NCI-H526 (cell line): ENCODE data around the gene ECM2.
"Not testable (repeated sequence)": the region's sequence is repeated elsewhere in the genome, so short reads cannot be mapped to it uniquely, and the experiment has no call there.

Experiments
- DNase-seq, 2 experiments: peaks; one replicate each; lab custom pipeline; 2025; lab: John Stamatoyannopoulos, UW

Gene ECM2

GRCh38 chr9:92535940-92536850 is at the start of gene ECM2:
TSS of gene ECM2 (minus strand) at chr9:92535990. CDS start at chr9:92522866, 13,124 bp downstream.
- DNase-seq = no peak

- no peak for DNase-seq
These were observed 40.4 kb upstream of the ECM2 start for GRCh38 chr9:92576175-92576574.

GRCh38 chr9:92573612-92574011 is 37.8 kb upstream of the ECM2 start:
- DNase-seq = not testable (repeated sequence)

GRCh38 chr9:92571871-92572270 is 36.1 kb upstream of the ECM2 start:
- not testable (repeated sequence) for DNase-seq

GRCh38 chr9:92564982-92565381 is 29.2 kb upstream of the ECM2 start:
- no peak for DNase-seq

- DNase-seq = no peak
These were observed 28.7 kb upstream of the ECM2 start for GRCh38 chr9:92564504-92564903.

- DNase-seq = no peak
These were observed 27.6 kb upstream of the ECM2 start for GRCh38 chr9:92563116-92564100.

- no peak for DNase-seq
These were observed 26.7 kb upstream of the ECM2 start for GRCh38 chr9:92562461-92562967.

- DNase-seq = no peak
These were observed 25.9 kb upstream of the ECM2 start for GRCh38 chr9:92561374-92562330.

- no peak for DNase-seq
These were observed 23.0 kb upstream of the ECM2 start for GRCh38 chr9:92558612-92559374.

GRCh38 chr9:92550765-92551164 is 15.0 kb upstream of the ECM2 start:
- no peak for DNase-seq

GRCh38 chr9:92547356-92547755 is 11.6 kb upstream of the ECM2 start:
- DNase-seq = no peak

GRCh38 chr9:92545002-92545510 is 9.3 kb upstream of the ECM2 start:
- DNase-seq = no peak

- DNase-seq = no peak
These were observed 8.2 kb upstream of the ECM2 start for GRCh38 chr9:92543972-92544371.

- no peak for DNase-seq
These were observed 2.8 kb upstream of the ECM2 start for GRCh38 chr9:92538541-92538940.

GRCh38 chr9:92534674-92535073 is 1.1 kb downstream of the ECM2 start:
- DNase-seq = no peak

- no peak for DNase-seq
These were observed 1.6 kb downstream of the ECM2 start for GRCh38 chr9:92534204-92534603.

GRCh38 chr9:92530893-92531292 is 4.9 kb downstream of the ECM2 start:
- no peak for DNase-seq

- no peak for DNase-seq
These were observed 6.7 kb downstream of the ECM2 start for GRCh38 chr9:92529124-92529523.

GRCh38 chr9:92528522-92528849 is 7.3 kb downstream of the ECM2 start:
- DNase-seq = no peak
